ENCODE data around the gene HSD3B2. TPM values are rescaled to one million over a fixed set of nuclear protein-coding genes. Genes with fewer than 3 reads are reported as not detected.

Gene HSD3B2
- total and polyA plus RNA-seq, 2 donors (not counting 3 experiments of a cell fraction or from before 2014, with no cell fraction given), result not detected

DNA sequence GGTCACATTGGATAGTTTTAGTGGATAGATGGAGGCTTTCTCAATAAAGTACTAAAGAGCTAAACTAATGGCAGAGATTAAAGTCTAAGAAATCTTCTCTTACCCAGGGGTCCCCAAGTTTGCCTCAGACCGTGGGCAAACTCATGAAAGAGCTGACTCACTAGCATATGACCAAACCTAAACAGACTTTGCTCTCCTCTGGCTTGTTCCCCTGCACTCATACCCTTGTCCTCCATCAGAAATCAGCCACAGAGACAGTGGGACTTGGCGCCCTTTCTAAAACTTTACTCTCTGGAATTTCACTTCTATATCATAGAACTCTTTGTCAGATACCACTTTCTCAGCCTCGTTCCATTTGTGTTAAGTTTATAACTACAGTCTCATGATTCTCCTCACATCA lies 17.0 kb upstream of the HSD3B2 start:
- Histone ChIP-seq H3K27ac (ENCODE audit: insufficient read depth, low read depth, low read length) (no peak overlapping the region), H3K79me2 (ENCODE audit: control insufficient read depth, insufficient read depth, low read length) (no peaks in the 10 kb centered on the region), H3K4me2 (ENCODE audit: insufficient read depth, low read length) (no peak overlapping the region), H3K4me3 (replicated peaks in 1 of 3; ENCODE audit: insufficient read depth in 1 of 3, low read depth in 1 of 3, low read length in 3 of 3) (no peak overlapping the region), H2AFZ (ENCODE audit: low read depth, low read length) (no peak overlapping the region), H3K4me1 (ENCODE audit: control insufficient read depth, extremely low read depth, insufficient read depth, low read length) (no peaks in the 10 kb centered on the region), H3K9me1 (replicated peaks; ENCODE audit: control insufficient read depth, extremely low read depth, insufficient read depth, low read length) (no peaks in the 10 kb centered on the region), H3K27me3 (ENCODE audit: control insufficient read depth in 2 of 2, insufficient read depth in 2 of 2, low read length in 2 of 2) (no peaks in the 10 kb centered on the region), H4K20me1 (replicated peaks; ENCODE audit: control insufficient read depth, extremely low read depth, insufficient read depth, low read length) (no peaks in the 10 kb centered on the region), H3K9ac (replicated peaks; ENCODE audit: extremely low read depth, insufficient read depth, low read length) (no peak overlapping the region), H3K36me3 (ENCODE audit: control insufficient read depth in 2 of 2, extremely low read depth in 1 of 2, insufficient read depth in 2 of 2, low read length in 2 of 2) (no peaks in the 10 kb centered on the region), H3K9me3 (replicated peaks; ENCODE audit: control insufficient read depth, insufficient read depth, low read length) (no peaks in the 10 kb centered on the region)
- TF ChIP-seq POLR2AphosphoS5 (IDR thresholded peaks at IDR 0.05; ENCODE audit: insufficient read depth, low read depth, low read length) (no peak), MYC (IDR thresholded peaks at IDR 0.05; ENCODE audit: low read depth, low read length) (no peak), FOS (IDR thresholded peaks at IDR 0.05; ENCODE audit: borderline replicate concordance, insufficient read depth, low read length) (no peak), JUN (IDR thresholded peaks at IDR 0.05; ENCODE audit: borderline replicate concordance, insufficient read depth, insufficient read length, low read depth) (no peak), EZH2 (IDR thresholded peaks at IDR 0.05; ENCODE audit: borderline replicate concordance, low read depth, low read length, severe bottlenecking) (no peak), POLR2A (IDR thresholded peaks at IDR 0.05; ENCODE audit: low read depth, low read length) (no peak), GATA2 (IDR thresholded peaks at IDR 0.05; ENCODE audit: insufficient read depth, insufficient read length, low read depth, low read length) (no peak)
- TF ChIP-seq, protein P1, sequence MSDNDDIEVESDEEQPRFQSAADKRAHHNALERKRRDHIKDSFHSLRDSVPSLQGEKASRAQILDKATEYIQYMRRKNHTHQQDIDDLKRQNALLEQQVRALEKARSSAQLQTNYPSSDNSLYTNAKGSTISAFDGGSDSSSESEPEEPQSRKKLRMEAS (IDR thresholded peaks at IDR 0.05; ENCODE audit: insufficient read depth, insufficient read length), result no peak
- TF ChIP-seq, protein P2, sequence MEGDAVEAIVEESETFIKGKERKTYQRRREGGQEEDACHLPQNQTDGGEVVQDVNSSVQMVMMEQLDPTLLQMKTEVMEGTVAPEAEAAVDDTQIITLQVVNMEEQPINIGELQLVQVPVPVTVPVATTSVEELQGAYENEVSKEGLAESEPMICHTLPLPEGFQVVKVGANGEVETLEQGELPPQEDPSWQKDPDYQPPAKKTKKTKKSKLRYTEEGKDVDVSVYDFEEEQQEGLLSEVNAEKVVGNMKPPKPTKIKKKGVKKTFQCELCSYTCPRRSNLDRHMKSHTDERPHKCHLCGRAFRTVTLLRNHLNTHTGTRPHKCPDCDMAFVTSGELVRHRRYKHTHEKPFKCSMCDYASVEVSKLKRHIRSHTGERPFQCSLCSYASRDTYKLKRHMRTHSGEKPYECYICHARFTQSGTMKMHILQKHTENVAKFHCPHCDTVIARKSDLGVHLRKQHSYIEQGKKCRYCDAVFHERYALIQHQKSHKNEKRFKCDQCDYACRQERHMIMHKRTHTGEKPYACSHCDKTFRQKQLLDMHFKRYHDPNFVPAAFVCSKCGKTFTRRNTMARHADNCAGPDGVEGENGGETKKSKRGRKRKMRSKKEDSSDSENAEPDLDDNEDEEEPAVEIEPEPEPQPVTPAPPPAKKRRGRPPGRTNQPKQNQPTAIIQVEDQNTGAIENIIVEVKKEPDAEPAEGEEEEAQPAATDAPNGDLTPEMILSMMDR (IDR thresholded peaks at IDR 0.05; ENCODE audit: extremely low read depth in 1 of 2, insufficient read depth in 1 of 2, low read depth in 1 of 2, low read length in 2 of 2), result no peak
- intact Hi-C loops (cut with micrococcal nuclease) (no loop called here), dilution Hi-C loops (cut with MboI; ENCODE audit: extremely low pct_ligation_motif_present, low sequenced_read_pairs) (no loop called here)
- BruUV-seq (replicated peaks), result no TSS peak
- DNase-seq (ENCODE audit: low read depth, low spot score) (no peak), FAIRE-seq (no peak)
- ChIA-PET CTCF (no interaction called here), POLR2A (no interaction called here)

Data from endothelial cell of umbilical vein (primary cell).